HG02870 (cell line): ENCODE data around the gene C1orf159.

Experiments
- ATAC-seq: cut with Tn5 transposase; IDR thresholded peaks from one replicate; pipeline ENCODE4 v1.9.1; 2021; ENCODE audit warnings: mild to moderate bottlenecking, moderate library complexity; ENCODE audit not compliant: unreplicated experiment

The C1orf159 gene

DNA sequence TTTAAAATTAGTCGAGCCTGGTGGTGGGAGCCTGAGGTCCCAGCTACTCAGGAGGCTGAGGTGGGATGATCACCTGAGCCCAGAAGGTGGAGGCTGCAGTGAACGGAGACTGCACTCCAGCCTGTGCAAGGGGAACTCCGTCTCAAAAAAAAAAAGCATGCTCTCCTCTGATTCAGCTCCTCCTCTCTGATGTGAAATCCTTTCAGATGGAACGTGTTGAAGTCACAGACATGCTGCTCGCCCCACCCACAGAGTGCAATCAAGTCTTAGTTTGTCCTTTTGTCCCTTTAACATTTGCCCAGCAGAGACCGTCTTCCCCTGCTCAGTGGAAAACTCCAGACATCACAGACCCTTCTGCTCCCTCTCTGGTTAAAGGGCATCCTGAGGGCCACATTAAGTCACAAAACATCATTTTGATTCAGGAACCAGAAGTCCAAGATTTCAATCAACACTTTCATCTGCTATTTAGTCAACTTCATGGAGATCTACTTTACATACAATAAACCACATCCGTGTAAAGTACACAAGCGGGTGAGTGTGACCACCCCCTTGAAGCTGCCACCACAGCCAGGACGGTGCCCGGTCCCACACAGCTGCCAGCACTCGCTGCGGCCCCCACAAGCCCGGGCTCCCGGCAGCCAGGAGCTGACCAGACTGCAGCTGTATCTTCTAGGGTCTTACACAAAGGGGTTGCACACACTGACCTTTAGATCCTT is 22.8 kb downstream of the C1orf159 start:
- ATAC-seq = no peak

DNA sequence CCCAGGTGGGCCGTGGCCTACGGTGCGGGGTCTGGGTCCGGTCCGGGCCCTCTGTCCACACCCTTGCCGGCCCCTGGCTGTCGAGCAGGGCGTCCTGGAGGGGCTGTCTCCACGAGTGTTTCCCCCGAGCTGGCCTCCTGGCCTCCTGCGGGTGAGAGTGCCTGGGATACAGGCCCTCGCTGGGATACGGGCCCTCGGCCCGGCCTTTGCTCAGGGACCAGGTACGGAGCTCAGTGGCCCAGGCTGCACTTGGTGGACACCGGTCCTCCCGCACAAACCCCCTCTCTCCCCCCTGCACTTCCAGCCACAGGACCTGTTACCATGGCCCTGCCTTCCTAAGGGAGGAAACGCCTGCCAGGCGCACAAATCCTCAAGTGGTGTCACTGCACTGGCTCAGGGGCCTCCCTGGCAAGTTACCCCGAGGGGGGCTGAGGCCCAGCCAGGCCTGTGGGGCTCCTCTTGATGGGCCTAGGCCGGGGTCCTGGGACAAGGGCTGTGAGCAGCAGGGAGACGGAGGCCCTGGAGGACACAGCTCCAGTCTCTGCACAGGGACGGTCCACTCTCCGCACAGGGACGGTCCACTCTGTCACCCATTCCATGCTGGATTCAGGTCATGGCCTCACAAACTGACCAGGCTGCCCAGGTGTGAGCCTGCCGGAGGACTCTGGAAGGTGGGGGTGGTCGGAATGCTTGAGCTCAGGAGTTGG is 23.6 kb downstream of the C1orf159 start:
- no peak for ATAC-seq

- no peak for ATAC-seq
These were observed 24.3 kb downstream of the C1orf159 start for GRCh38 chr1:1091344-1092148.

DNA sequence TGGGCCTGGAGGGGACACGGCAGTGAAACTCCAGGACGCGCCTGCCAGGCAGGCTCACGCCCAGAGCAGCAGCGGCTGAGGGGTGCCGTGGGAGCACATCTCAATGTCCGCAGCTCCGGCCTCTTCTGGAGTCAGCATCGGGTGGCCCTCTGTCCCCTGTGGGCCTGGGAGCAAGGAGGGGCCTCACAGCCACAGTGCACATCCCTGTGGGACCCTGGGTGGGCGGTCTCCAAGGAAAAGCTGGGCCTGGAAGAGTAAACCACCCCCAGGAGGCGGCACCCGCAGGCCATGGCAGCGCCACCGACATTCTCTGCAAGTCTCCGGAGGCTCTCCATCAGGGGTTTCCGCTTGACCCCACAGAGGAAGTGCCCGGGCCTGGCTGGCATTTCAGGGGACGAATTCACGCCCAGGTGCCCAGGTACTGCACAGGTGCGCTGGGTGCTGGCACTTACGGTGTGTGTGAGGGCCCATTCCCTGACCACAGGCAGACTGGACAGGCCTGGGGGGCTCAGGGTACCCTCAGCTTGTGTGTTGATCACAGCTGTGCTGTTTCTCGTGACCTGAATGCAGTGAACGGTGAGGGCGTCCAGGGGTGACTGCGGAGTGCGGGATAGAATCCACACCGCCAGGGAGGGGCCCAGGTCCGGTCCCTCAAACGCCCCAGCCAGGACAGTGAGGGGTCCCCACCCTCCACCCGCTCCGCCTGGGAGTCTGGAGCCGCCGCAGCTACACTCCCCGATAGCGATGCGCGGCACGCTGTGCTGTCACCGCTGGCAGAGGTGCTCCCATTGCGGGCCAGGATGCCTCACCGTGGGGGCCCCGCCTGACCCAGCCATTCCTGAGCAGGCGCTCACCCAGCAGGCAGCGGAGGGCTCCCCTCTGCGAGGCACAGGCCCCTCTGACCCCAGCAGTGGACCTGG is 25.2 kb downstream of the C1orf159 start:
- no peak for ATAC-seq

- no peak for ATAC-seq
These were observed 26.0 kb downstream of the C1orf159 start for GRCh38 chr1:1089731-1090423.

DNA sequence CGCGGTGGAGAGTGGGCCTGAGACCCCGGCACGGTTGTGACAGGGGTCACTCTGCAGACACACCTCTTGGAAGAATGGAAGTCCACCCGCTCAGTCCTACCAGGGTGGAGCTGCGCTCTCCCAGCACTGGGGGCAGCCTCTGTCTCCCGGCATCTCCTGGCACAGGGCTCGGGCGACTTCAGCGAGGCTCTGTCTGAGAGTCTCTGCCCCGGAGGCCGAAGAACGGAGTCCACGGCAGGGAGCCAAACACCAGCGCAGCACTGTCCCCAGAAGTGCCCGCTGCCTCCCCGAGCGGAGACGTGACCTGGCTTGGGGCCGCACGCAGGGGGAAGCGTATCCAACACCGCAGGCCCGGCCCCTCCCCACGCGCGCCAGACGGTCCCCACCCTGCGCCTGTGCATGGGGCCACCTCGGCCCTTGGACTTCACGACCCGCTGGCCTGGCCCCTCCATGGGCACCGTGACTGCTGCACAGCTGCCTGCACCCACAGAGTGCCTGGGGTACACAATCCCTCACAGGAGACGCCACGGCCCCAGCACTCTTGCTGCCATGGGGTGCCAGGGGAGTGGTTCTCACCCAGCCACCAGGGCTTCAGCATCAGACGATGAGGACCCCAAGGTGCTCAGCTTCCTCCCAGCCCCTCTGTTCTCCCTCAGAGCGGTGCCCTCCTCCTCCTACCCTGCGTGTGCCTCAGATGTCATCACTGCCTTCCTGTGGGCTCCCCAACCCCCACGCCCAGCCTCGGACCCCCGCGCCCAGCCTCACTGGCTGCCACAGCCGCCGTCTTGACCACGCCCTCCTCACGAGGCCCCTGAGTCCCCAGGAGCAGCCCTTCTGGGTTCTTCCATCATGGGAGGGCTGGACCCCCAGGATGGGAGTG is 26.8 kb downstream of the C1orf159 start:
- no peak for ATAC-seq

DNA sequence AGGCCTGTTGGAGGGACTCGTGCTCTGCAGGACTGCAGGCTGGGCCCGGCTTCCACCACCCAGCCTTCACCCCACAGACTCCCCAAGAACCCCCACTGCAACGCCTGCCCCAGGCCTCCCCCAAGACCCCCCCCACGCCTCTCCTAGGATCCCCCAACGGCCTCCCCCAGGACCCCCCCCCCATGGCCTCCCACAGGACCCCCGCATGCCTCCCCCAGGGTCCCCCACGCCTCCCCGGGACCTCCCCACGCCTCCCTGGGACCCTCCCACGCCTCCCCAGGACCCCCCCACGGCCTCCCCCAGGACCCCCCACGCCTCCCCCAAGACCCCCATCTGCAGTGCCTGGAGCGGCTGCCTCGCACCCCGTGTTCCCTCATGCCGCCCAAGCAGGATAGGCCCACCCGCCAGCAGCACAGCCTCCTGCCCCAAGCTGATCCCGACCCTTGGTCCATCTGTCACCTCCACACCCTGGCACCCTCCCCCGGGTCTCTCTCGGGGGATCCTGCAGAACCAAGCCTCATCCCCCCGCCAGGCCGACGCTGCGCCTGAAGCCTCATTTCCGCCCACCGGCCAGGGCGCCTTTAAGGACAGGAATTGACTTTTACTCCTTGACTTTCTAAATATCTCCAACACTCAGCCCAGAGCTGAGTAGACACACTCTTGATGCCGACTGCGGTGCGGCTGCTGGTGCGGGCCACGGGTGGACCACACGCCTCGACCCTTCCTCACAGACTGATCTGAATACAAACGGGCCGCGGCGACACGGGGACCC is 27.7 kb downstream of the C1orf159 start:
- ATAC-seq = no peak

GRCh38 chr1:1087351-1088028 is 28.4 kb downstream of the C1orf159 start:
- ATAC-seq = no peak

GRCh38 chr1:1086911-1087341 is 29.0 kb downstream of the C1orf159 start:
- no peak for ATAC-seq

DNA sequence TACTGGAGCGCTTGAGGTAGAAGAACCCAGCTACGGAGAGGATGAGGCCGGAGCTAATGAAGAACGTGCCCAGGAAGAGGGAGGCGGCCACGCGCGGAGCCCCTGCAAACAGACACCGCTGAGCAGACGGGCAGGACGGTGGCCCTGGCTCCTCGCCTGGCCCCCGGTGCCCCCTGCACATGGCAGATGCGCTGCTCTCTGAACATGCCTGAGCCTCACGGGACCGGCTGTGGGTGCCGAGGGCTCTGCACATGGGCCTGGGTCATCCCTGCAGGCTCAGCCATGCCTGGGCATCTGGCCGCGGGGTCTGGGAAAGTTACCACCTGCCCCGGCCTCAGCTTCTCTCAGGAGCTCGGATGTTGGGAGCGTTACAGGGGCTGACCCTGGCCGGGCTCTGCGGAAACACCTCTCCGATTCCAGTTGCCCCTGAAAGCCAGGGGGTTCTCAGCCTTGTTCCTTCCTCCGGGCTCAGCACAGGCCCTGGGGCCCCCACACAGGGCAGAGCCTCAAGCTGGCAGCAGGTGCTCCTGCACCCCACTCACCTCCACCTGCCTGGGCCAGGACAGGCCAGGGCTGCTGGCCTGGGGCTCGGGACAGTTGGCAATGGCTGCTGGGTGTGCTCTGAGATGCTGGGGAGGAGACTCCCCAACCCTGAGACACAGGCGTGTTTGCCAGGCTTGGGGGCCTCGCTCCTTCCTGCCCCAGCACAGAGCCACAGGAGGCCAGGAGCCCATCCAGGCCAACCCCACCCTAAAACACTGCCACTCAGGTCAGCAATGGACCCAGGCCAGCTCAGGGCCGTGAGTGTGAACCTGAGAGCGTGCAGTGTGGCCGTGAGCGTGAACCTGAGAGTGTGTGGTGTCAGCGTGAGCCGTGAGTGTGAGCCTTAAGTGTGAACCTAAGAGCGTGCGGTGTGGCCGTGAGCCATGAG is 29.7 kb downstream of the C1orf159 start:
- no peak for ATAC-seq

DNA sequence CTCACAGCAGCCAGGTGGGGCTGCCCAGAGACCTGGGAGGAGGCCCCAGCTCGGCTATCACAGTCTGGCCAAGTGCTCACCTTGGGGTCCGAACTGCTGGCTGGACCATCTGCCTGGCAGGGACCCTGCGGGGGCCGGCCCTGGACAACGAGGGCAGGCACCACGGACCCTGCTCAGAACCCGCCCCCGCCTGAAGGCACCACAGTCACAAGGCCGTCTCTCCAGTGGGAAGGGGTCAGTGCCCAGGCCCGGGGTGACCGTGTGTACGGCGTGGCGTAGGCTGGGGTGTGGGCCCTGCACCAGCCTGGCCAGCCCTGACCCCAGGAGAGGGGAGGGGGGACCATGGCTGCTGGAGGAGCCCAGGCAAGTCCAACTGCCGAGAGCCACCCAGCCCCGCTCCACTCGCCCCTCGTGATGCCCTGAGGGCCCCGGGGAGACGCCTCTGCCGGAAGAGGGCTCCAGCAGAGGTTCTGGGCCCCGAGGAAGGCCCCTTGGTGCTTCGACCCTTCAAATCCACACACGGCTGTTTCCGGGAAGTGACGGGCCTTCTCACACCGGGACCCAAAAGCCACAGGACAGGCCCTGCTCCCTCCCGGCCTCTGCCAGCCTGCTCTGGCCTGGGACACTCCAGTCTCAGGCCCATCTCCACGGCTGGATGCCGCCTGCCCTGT is 30.6 kb downstream of the C1orf159 start:
- no peak for ATAC-seq

GRCh38 chr1:1084372-1085170 is 31.3 kb downstream of the C1orf159 start:
- no peak for ATAC-seq

- no peak for ATAC-seq
These were observed 32.2 kb downstream of the C1orf159 start for GRCh38 chr1:1083416-1084371.

DNA sequence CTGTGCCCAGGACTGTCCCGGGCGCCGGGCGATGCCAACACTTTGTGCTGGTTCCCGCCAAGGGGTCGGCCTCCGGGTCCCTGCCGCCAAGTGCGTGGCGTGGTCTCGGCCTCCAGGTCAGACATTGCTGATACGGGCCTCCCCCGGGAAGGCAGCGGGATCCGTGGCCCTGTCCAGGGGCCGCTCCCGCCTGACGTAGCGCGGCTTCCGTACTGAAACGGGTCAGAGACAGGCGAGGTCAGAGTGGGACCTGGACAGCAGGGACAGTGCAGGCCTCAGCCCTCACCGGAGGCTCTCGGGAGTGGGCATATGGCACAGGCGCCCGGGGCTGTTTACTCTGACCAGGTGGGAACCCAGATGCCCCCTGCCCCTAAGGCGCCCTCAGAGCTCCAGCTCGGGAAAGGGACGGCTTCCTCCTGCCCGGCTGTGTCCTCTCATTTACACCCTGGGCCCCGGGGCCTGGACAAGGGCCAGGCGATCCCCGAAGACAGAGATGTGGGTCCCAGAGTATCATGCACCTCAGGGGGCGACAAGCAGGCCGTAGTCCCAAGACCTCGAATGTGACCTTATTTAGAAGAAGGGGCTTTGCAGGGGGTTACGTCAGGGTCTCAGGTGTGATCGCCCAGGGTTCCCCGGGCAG is 33.0 kb downstream of the C1orf159 start:
- no peak for ATAC-seq
